Left forelimb (tissue), 1 donor: ENCODE results near the gene SH3RF1.
A peak's percentile ranks its signal among the peaks of the same experiment; 100 is the strongest.
"Not testable (repeated sequence)": the region's sequence is repeated elsewhere in the genome, so short reads cannot be mapped to it uniquely, and the experiment has no call there.

Experiments
- DNase-seq: peaks from one replicate; pipeline ENCODE4 v3.0.0-alpha.2; 2018; ENCODE audit warnings: low spot score

Gene SH3RF1

GRCh38 chr4:169270810-169271691, at the start of gene SH3RF1:
Gene SH3RF1 (minus strand): TSS chr4:169270956. CDS start chr4:169269212, 1,744 bp downstream.
- DNase-seq, result peak; percentile 93

- no peak for DNase-seq
These were observed 45.0 kb upstream of the SH3RF1 start for GRCh38 chr4:169315530-169316343.

GRCh38 chr4:169314906-169315305, 44.1 kb upstream of the SH3RF1 start:
- DNase-seq, result no peak

- no peak for DNase-seq
These were observed 43.0 kb upstream of the SH3RF1 start for GRCh38 chr4:169313732-169314131.

- DNase-seq, result no peak
These were observed 42.1 kb upstream of the SH3RF1 start for GRCh38 chr4:169312690-169313422.

- DNase-seq, result no peak
These were observed 41.0 kb upstream of the SH3RF1 start for GRCh38 chr4:169311643-169312365.

- DNase-seq, result no peak
These were observed 38.7 kb upstream of the SH3RF1 start for GRCh38 chr4:169309326-169309967.

GRCh38 chr4:169307576-169307975, 36.8 kb upstream of the SH3RF1 start:
- DNase-seq, result no peak

GRCh38 chr4:169305651-169306050, 34.9 kb upstream of the SH3RF1 start:
- no peak for DNase-seq

- DNase-seq, result no peak
These were observed 34.4 kb upstream of the SH3RF1 start for GRCh38 chr4:169305173-169305572.

GRCh38 chr4:169295822-169296221, 25.1 kb upstream of the SH3RF1 start:
- no peak for DNase-seq

- DNase-seq, result no peak
These were observed 22.8 kb upstream of the SH3RF1 start for GRCh38 chr4:169293343-169294176.

GRCh38 chr4:169287983-169288382, 17.2 kb upstream of the SH3RF1 start:
- not testable (repeated sequence) for DNase-seq

- no peak for DNase-seq
These were observed 16.0 kb upstream of the SH3RF1 start for GRCh38 chr4:169286562-169287301.

GRCh38 chr4:169283114-169283509, 12.4 kb upstream of the SH3RF1 start:
- no peak for DNase-seq

- no peak for DNase-seq
These were observed 11.8 kb upstream of the SH3RF1 start for GRCh38 chr4:169282429-169283113.

- DNase-seq, result no peak
These were observed 8.4 kb upstream of the SH3RF1 start for GRCh38 chr4:169279108-169279507.

GRCh38 chr4:169278624-169279023, 7.9 kb upstream of the SH3RF1 start:
- DNase-seq, result no peak

- not testable (repeated sequence) for DNase-seq
These were observed 7.1 kb upstream of the SH3RF1 start for GRCh38 chr4:169277838-169278237.
